Measurements from ENCODE around the gene TTYH2. TPM values are rescaled to one million over a fixed set of nuclear protein-coding genes. Genes with fewer than 3 reads are reported as not detected.

The TTYH2 gene
- total RNA-seq, 1 donor from 2014 or later = 6.8 TPM

- H3K27me3 Mint-ChIP-seq (ENCODE audit: insufficient read depth) = peaks cover 36% of the 10 kb centered on the region
- H3K4me3 Mint-ChIP-seq = no peak overlapping the region
- H3K27ac Mint-ChIP-seq = no peak overlapping the region
- H3K4me1 Mint-ChIP-seq (ENCODE audit: low read depth) = peaks cover 14% of the 10 kb centered on the region
- DNase-seq (ENCODE audit: low spot score) = peak; percentile 59
- intact Hi-C loops (cut with micrococcal nuclease) = loop anchor here (5.0 kb wide), 2 partner anchors 313 to 538 kb away; partner anchors contain the start of gene RAB37
- H3K36me3 Mint-ChIP-seq (ENCODE audit: low read depth) = peaks cover 3% of the 10 kb centered on the region
- no peaks in the 10 kb centered on the region for H3K9me3 Mint-ChIP-seq
These were observed 13.9 kb upstream of the TTYH2 start for GRCh38 chr17:74199306-74200092.

- no peak overlapping the region for H3K4me3 Mint-ChIP-seq
- H3K4me1 Mint-ChIP-seq (ENCODE audit: low read depth) = peaks cover 17% of the 10 kb centered on the region
- H3K27me3 Mint-ChIP-seq (ENCODE audit: insufficient read depth) = peaks cover 30% of the 10 kb centered on the region
- DNase-seq (ENCODE audit: low spot score) = no peak
- intact Hi-C loops (cut with micrococcal nuclease) = loop anchor here (5.0 kb wide), 2 partner anchors 312 to 537 kb away; partner anchors contain the start of gene RAB37
- H3K27ac Mint-ChIP-seq = no peak overlapping the region
- no peaks in the 10 kb centered on the region for H3K9me3 Mint-ChIP-seq
- H3K36me3 Mint-ChIP-seq (ENCODE audit: low read depth) = peaks cover 9% of the 10 kb centered on the region
These were observed 13.3 kb upstream of the TTYH2 start for GRCh38 chr17:74200112-74200511.

DNA sequence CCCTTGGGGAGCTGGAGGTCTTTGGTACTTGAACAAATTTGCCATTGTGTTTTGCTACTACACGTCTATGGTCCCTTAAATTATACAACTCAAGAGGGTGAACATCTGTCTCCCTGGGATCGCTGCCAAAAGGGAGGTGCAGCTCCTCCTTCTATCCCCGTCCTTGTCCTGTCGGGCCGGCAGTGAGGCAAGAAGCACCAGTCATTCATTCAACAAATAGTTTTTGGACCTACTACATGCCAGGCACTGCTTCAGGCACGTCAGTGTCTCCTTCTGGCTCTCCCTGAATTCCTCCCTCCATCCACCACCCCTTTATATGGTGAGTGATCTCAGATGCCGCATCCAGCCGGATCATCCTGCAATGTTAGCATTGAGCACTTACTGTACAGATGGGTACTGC, 12.1 kb upstream of the TTYH2 start:
- H3K27me3 Mint-ChIP-seq (ENCODE audit: insufficient read depth) = peaks cover 24% of the 10 kb centered on the region
- H3K4me3 Mint-ChIP-seq = no peak overlapping the region
- H3K4me1 Mint-ChIP-seq (ENCODE audit: low read depth) = peaks cover 24% of the 10 kb centered on the region
- H3K27ac Mint-ChIP-seq = no peak overlapping the region
- intact Hi-C loops (cut with micrococcal nuclease) = loop anchor here (5.0 kb wide), 2 partner anchors 311 to 536 kb away; partner anchors contain the start of gene RAB37
- no peaks in the 10 kb centered on the region for H3K9me3 Mint-ChIP-seq
- peaks cover 19% of the 10 kb centered on the region for H3K36me3 Mint-ChIP-seq (ENCODE audit: low read depth)
- no peak for DNase-seq (ENCODE audit: low spot score)

DNA sequence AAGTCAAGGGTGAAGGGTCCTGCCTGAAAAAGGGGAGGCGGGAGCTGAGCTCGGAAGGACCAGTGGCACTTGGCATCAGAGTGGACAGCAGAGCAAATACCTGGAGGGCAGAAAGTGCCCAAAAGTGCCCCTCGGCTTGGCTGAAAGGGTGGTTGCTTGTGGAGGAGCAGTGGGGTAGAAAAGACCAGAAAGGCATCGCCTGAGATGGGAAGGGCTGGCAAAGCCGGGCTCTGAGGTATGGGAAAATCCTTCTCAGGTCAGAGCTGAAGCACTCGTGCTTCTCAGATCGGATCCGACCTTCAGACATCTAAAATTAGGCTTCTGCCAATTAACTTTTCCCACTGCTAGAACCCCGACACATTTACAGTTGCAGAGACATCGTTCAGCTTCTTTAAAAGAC, 11.4 kb upstream of the TTYH2 start:
- H3K36me3 Mint-ChIP-seq (ENCODE audit: low read depth) = peaks cover 21% of the 10 kb centered on the region
- no peak overlapping the region for H3K4me3 Mint-ChIP-seq
- peaks cover 23% of the 10 kb centered on the region for H3K27me3 Mint-ChIP-seq (ENCODE audit: insufficient read depth)
- no peak for DNase-seq (ENCODE audit: low spot score)
- no peak overlapping the region for H3K27ac Mint-ChIP-seq
- H3K4me1 Mint-ChIP-seq (ENCODE audit: low read depth) = peaks cover 28% of the 10 kb centered on the region
- H3K9me3 Mint-ChIP-seq = no peaks in the 10 kb centered on the region
- intact Hi-C loops (cut with micrococcal nuclease) = loop anchor here (5.0 kb wide), 2 partner anchors 310 to 535 kb away; partner anchors contain the start of gene RAB37

- H3K27me3 Mint-ChIP-seq (ENCODE audit: insufficient read depth) = peaks cover 23% of the 10 kb centered on the region
- peaks cover 31% of the 10 kb centered on the region for H3K4me1 Mint-ChIP-seq (ENCODE audit: low read depth)
- H3K36me3 Mint-ChIP-seq (ENCODE audit: low read depth) = peaks cover 24% of the 10 kb centered on the region
- H3K4me3 Mint-ChIP-seq = peak overlapping the region; percentile 99
- H3K9me3 Mint-ChIP-seq = no peaks in the 10 kb centered on the region
- intact Hi-C loops (cut with micrococcal nuclease) = loop anchor here (1.0 to 5.0 kb wide), 4 partner anchors 10 to 534 kb away; partner anchors contain the start of genes RAB37 and TTYH2
- no peak for DNase-seq (ENCODE audit: low spot score)
- H3K27ac Mint-ChIP-seq = no peak overlapping the region
These were observed 10.4 kb upstream of the TTYH2 start for GRCh38 chr17:74202938-74203337.

DNA sequence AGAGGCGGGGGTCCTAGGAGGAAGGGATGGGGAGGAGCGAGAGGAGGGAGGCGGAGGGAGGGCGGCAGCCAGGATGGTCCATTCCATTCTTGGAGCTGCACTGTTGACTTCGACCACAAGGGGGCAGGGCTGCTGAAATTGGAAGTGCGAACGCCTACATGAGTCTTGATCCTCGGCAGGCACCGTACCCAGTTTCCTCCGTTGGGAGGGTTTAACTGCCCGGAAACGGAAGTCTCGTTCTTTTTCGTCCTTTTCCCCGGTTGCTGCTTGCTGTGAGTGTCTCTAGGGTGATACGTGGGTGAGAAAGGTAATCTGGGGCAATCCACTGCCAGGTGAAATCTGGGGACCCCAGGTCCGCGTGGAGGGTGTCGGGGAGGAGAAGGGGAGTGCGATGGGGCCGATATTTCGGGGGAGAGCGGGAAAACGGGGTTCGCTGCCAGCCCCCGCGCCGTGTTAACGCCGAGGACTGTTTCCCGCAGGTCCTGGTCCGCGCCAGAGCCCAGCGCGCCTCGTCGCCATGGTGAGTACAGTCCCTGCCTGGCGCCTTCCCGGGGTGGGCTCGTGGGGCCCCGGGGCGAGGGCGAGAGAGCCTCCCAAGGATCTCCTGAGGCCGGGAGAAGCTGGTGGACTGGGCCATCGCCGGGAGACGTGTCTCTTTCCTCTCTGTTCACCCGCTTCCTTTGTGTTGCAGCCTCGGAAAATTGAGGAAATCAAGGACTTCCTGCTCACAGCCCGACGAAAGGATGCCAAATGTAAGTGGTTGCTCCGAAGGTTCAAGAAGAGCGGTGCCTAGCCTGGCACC, 9.7 kb upstream of the TTYH2 start, which contains the start of gene RPL38:
Gene RPL38 (plus strand): TSS at position 240 of the 802 bp plus-strand sequence. CDS start 278 bp downstream, at position 518.
- H3K4me1 Mint-ChIP-seq (ENCODE audit: low read depth) = peaks cover 35% of the 10 kb centered on the region
- H3K36me3 Mint-ChIP-seq (ENCODE audit: low read depth) = peaks cover 31% of the 10 kb centered on the region
- intact Hi-C loops (cut with micrococcal nuclease) = loop anchor here (1.0 to 5.0 kb wide), 4 partner anchors 10 to 534 kb away; partner anchors contain the start of genes RAB37 and TTYH2
- DNase-seq (ENCODE audit: low spot score) = peak; percentile 91
- peaks cover 23% of the 10 kb centered on the region for H3K27me3 Mint-ChIP-seq (ENCODE audit: insufficient read depth)
- peak within 1 kb of the TSS; percentile 99 for H3K4me3 Mint-ChIP-seq
- peak within 1 kb of the TSS; percentile 99 for H3K27ac Mint-ChIP-seq
- no peaks in the 10 kb centered on the region for H3K9me3 Mint-ChIP-seq

DNA sequence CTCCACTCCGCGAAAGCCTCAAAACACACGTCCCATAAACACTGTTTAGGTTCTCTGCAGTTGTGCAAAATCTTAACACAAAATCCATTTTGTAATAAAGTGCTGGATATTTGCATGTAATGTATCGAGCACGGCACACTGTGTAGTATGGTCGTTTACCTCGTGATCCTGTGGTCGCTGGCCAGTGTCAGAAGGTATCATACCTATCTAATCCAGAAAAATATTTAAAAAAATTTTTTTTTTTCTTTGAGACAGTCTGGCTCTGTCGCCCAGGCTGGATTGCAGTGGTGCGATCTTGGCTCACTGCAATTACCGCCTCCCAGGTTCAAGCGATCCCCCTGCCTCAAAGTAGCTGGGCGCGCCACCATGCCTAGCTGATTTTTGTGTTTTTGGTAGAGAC, 8.9 kb upstream of the TTYH2 start:
- H3K4me1 Mint-ChIP-seq (ENCODE audit: low read depth) = peaks cover 42% of the 10 kb centered on the region
- peak overlapping the region; percentile 99 for H3K4me3 Mint-ChIP-seq
- peak overlapping the region; percentile 99 for H3K27ac Mint-ChIP-seq
- no peak for DNase-seq (ENCODE audit: low spot score)
- H3K27me3 Mint-ChIP-seq (ENCODE audit: insufficient read depth) = peaks cover 23% of the 10 kb centered on the region
- intact Hi-C loops (cut with micrococcal nuclease) = loop anchor here (5.0 kb wide), 2 partner anchors 308 to 533 kb away; partner anchors contain the start of gene RAB37
- no peaks in the 10 kb centered on the region for H3K9me3 Mint-ChIP-seq
- H3K36me3 Mint-ChIP-seq (ENCODE audit: low read depth) = peaks cover 39% of the 10 kb centered on the region

- H3K36me3 Mint-ChIP-seq (ENCODE audit: low read depth) = peaks cover 47% of the 10 kb centered on the region
- H3K27ac Mint-ChIP-seq = peak overlapping the region; percentile 77
- intact Hi-C loops (cut with micrococcal nuclease) = no loop called here
- no peaks in the 10 kb centered on the region for H3K9me3 Mint-ChIP-seq
- H3K4me1 Mint-ChIP-seq (ENCODE audit: low read depth) = peaks cover 41% of the 10 kb centered on the region
- H3K27me3 Mint-ChIP-seq (ENCODE audit: insufficient read depth) = peaks cover 17% of the 10 kb centered on the region
- peak overlapping the region; percentile 99 for H3K4me3 Mint-ChIP-seq
- DNase-seq (ENCODE audit: low spot score) = no peak
These were observed 8.1 kb upstream of the TTYH2 start for GRCh38 chr17:74205274-74205673.

GRCh38 chr17:74206332-74206818, 7.0 kb upstream of the TTYH2 start:
- DNase-seq (ENCODE audit: low spot score) = no peak
- Mint-ChIP-seq H3K4me1 (ENCODE audit: low read depth) (peaks cover 46% of the 10 kb centered on the region), H3K9me3 (no peaks in the 10 kb centered on the region), H3K36me3 (ENCODE audit: low read depth) (peaks cover 51% of the 10 kb centered on the region), H3K4me3 (peak overlapping the region; percentile 66), H3K27ac (peak overlapping the region; percentile 43), H3K27me3 (ENCODE audit: insufficient read depth) (peaks cover 14% of the 10 kb centered on the region)
- intact Hi-C loops (cut with micrococcal nuclease) = no loop called here

DNA sequence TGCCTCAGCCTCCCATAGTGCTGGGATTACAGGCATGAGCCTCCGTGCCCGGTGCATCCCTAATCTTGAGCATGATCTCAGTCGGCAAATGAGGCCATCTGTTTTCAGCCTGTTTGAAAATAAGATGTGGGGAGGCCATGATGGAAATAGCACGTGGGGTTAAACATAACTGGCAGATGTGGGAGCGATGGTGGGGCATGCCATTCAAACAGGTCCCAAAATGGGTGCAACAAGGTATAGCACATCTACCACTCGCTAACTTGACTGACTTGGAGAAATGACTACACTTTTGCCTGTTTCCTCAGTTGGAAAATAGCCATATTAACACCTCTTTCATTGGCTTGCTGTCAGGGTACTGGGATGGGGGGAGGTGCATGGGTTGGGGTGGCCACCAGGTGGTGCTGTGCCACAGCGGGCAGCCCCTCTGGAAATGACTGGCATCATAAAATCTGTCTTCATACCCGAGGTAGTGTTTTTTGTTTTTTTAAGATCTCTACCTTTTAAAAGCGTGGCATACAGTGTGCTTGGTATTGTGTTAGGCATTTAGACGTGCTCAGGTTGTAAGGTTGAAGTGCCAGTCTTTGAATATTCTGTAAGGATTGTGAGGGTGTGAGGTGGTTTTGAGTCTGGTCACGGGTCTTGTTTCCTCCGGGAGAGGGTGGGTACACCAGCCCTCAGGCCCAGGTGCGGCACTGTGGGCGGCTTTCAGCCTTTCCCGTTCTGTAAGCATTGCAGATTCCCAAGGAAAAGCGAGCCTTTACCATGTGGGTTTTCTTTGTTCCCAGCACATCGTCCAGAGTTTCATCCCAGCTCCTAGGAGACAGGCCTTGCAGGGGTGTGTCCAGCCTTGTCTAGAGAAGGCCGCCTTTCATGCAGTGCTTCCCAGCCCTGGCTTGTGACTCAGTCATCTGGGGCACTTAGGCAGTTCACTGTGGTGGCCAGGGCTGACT, 2.9 kb upstream of the TTYH2 start:
- Mint-ChIP-seq H3K36me3 (ENCODE audit: low read depth) (peaks cover 47% of the 10 kb centered on the region), H3K9me3 (no peaks in the 10 kb centered on the region), H3K27ac (peak overlapping the region; percentile 80), H3K27me3 (ENCODE audit: insufficient read depth) (peaks cover 2% of the 10 kb centered on the region), H3K4me3 (peak overlapping the region; percentile 50), H3K4me1 (ENCODE audit: low read depth) (peaks cover 53% of the 10 kb centered on the region)
- intact Hi-C loops (cut with micrococcal nuclease) = loop anchor here (1.0 to 5.0 kb wide), 5 partner anchors 72 to 978 kb away; partner anchors contain the start of genes BTBD17 and CD300LB
- DNase-seq (ENCODE audit: low spot score) = peak; percentile 63

DNA sequence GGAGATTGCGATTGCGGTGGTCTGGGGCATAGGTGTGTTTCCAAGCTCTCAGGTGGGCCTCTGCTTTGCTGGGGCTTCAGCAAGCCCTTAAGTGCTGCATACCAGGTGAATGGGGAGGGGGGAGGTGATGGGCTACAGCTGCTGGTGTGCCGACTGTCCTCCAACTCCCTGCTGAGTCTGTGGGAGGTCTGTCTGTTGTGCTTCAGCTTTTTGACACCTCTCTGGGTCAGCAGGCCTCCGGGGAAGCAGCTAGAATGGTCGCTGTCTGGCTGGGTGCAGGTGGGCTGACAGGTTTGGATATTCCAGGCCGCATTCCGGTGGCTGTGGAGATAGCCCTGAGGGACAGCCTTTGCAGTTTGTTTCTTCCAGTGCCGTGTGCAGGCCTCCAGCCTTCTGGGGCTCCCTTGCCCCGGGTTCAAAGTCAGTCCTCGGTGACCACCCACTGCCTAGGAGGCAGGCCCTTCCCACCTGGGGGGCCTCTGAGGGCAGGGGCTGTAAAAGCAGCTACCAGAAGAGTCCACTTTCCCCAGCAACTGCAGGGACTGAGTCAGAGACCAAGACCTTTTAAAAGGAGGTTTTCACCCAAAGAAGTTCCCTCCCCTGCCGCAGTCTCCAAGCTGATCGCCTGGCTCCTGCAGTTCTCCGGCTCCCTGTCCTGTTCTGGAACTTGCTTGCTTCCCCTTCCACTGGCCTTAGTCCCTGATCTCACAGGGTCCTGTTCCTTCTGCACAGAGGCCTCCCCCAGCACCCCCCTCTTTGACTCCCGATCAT, 2.0 kb upstream of the TTYH2 start:
- no peak for DNase-seq (ENCODE audit: low spot score)
- H3K27me3 Mint-ChIP-seq (ENCODE audit: insufficient read depth) = peaks cover 4% of the 10 kb centered on the region
- intact Hi-C loops (cut with micrococcal nuclease) = loop anchor here (2.0 to 5.0 kb wide), 3 partner anchors 71 to 979 kb away; partner anchors contain the start of gene CD300LB
- H3K36me3 Mint-ChIP-seq (ENCODE audit: low read depth) = peaks cover 40% of the 10 kb centered on the region
- no peak overlapping the region for H3K27ac Mint-ChIP-seq
- H3K9me3 Mint-ChIP-seq = no peaks in the 10 kb centered on the region
- H3K4me1 Mint-ChIP-seq (ENCODE audit: low read depth) = peaks cover 56% of the 10 kb centered on the region
- peak overlapping the region; percentile 88 for H3K4me3 Mint-ChIP-seq
